ENCODE results near the gene APOM. TPM values are rescaled to one million over a fixed set of nuclear protein-coding genes. Genes with fewer than 3 reads are reported as not detected.

Gene APOM
- total and polyA plus RNA-seq, 4 experiments from 2014 or later: 1.3 to 5.2 (median 3.2) TPM

- peaks cover 0 to 2% (median 0%) of the 10 kb centered on the region in 8 donors for H3K9me3 Mint-ChIP-seq
- Histone ChIP-seq H3K27ac (ENCODE audit: low read depth, low read length) (peak overlapping the region; percentile 84), H3K4me3 (ENCODE audit: low read length in 2 of 2) (no peak overlapping the region), H3K27me3 (ENCODE audit: insufficient read depth, low read length) (no peaks in the 10 kb centered on the region), H3K9me3 (ENCODE audit: control insufficient read depth in 1 of 2, low read length in 2 of 2) (no peaks in the 10 kb centered on the region), H3K4me1 (ENCODE audit: insufficient read depth, low read length) (peaks cover 53% of the 10 kb centered on the region), H3K36me3 (ENCODE audit: insufficient read depth, low read length) (peaks cover 13% of the 10 kb centered on the region)
- H3K36me3 Mint-ChIP-seq: peaks cover 7 to 40% of the 10 kb centered on the region in 2 donors
- H3K27me3 Mint-ChIP-seq: no peaks in the 10 kb centered on the region
- ChIA-PET POLR2A (ENCODE audit: partially characterized antibody) (interaction anchor here (1.1 kb wide), 1 partner anchor 172 kb away, joined by 4 read pairs; no protein-coding TSS in a partner anchor), CTCF (ENCODE audit: partially characterized antibody) (interaction anchor here (1.2 kb wide), 1 partner anchor 172 kb away, joined by 4 read pairs; no protein-coding TSS in a partner anchor)
- DNase-seq: no peak
- H3K4me1 Mint-ChIP-seq: peaks cover 36 to 78% (median 52%) of the 10 kb centered on the region in 4 donors
- peak overlapping the region; percentile 87 to 94 (median 88) for H3K27ac Mint-ChIP-seq
- peak overlapping the region; percentile 45 to 93 (median 70) for H3K4me3 Mint-ChIP-seq
- intact Hi-C loops (cut with micrococcal nuclease): loop anchor here (10.0 kb wide), 1 partner anchor 1187 kb away; the partner anchor contains the start of gene PSMB8
Measured at GRCh38 chr6:31658158-31658688, 2.5 kb downstream of the APOM start.

- Histone ChIP-seq H3K4me1 (ENCODE audit: insufficient read depth, low read length) (peaks cover 56% of the 10 kb centered on the region), H3K4me3 (ENCODE audit: low read length in 2 of 2) (peak overlapping the region; percentile 30 to 83), H3K9me3 (ENCODE audit: control insufficient read depth in 1 of 2, low read length in 2 of 2) (no peaks in the 10 kb centered on the region), H3K36me3 (ENCODE audit: insufficient read depth, low read length) (peaks cover 13% of the 10 kb centered on the region), H3K27ac (ENCODE audit: low read depth, low read length) (peak overlapping the region; percentile 84), H3K27me3 (ENCODE audit: insufficient read depth, low read length) (no peaks in the 10 kb centered on the region)
- intact Hi-C loops (cut with micrococcal nuclease): loop anchor here (10.0 kb wide), 1 partner anchor 1186 kb away; the partner anchor contains the start of gene PSMB8
- no peaks in the 10 kb centered on the region for H3K27me3 Mint-ChIP-seq
- ChIA-PET CTCF (ENCODE audit: partially characterized antibody) (no interaction called here), POLR2A (ENCODE audit: partially characterized antibody) (interaction anchor here (2.4 to 8.6 kb wide), 2 partner anchors 6 to 44 kb away, joined by 6 to 269 read pairs; partner anchors contain the start of genes ABHD16A, APOM and BAG6)
- H3K27ac Mint-ChIP-seq: peak overlapping the region; percentile 84 to 95 (median 90)
- peaks cover 14 to 49% of the 10 kb centered on the region in 2 donors for H3K36me3 Mint-ChIP-seq
- H3K4me3 Mint-ChIP-seq: peak overlapping the region; percentile 86 to 93 (median 92)
- DNase-seq: no peak
- peaks cover 43 to 81% (median 59%) of the 10 kb centered on the region in 4 donors for H3K4me1 Mint-ChIP-seq
- H3K9me3 Mint-ChIP-seq: peaks cover 0 to 2% (median 0%) of the 10 kb centered on the region in 8 donors
Measured at GRCh38 chr6:31658983-31659648, 3.4 kb downstream of the APOM start.

DNA sequence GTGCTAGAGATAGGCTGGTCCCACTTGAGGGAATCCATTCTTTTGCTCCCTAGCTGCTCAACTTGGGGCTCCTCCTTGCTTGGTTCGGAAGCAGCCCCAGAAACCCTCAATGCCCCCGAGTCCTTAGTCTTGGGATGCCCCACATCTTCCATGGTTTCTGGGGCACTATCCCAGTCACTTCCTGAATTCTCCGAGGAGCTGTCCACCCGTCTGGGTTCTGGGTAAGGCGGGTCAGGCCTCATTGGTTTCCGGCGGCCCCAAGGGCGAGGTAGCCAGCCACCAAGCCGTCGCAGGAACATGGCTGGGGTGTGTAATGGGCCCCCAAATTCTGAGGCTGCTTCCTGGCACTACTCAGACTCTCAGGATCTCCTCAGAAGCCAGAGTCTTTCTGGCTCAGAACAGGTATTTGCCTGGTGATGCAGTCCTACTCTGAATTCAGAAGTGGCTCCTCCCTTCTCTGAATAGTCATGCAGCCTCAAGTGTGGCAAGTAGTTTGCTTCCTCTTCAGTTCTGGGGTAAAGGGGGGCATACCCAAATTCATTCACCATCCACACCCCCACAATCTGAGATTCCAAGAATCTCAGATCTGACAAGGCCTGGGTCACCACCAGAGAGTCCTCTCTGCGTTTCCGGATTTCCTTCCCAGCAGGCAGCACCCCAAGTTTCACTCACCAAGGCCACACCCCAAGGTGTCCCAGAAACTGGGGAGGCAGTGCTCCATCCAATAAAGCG is 4.1 kb downstream of the APOM start:
- Mint-ChIP-seq H3K27me3 (no peaks in the 10 kb centered on the region), H3K4me3 (peak overlapping the region; percentile 86 to 93 (median 92)), H3K9me3 (peaks cover 0 to 2% (median 0%) of the 10 kb centered on the region in 8 donors), H3K4me1 (peaks cover 49 to 88% (median 65%) of the 10 kb centered on the region in 4 donors), H3K36me3 (peaks cover 19 to 56% of the 10 kb centered on the region in 2 donors), H3K27ac (peak overlapping the region; percentile 84 to 95 (median 90))
- intact Hi-C loops (cut with micrococcal nuclease): loop anchor here (1.0 to 10.0 kb wide), 3 partner anchors 8 to 1545 kb away; partner anchors contain the start of genes BAG6, HSD17B8, PSMB8 and RING1
- DNase-seq: peak; percentile 13 to 60 (median 32)
- no peaks in the 10 kb centered on the region for H3K27me3 ChIP-seq (ENCODE audit: insufficient read depth, low read length)
- peak overlapping the region; percentile 71 to 83 for H3K4me3 ChIP-seq (ENCODE audit: low read length in 2 of 2)
- no peaks in the 10 kb centered on the region for H3K9me3 ChIP-seq (ENCODE audit: control insufficient read depth in 1 of 2, low read length in 2 of 2)
- POLR2A ChIA-PET (ENCODE audit: partially characterized antibody): interaction anchor here (0.7 to 8.6 kb wide), 18 partner anchors 6 to 243 kb away, joined by 3 to 269 read pairs (median 4); partner anchors contain the start of genes ABHD16A, APOM, BAG6 and DDX39B
- H3K36me3 ChIP-seq (ENCODE audit: insufficient read depth, low read length): peaks cover 13% of the 10 kb centered on the region
- peak overlapping the region; percentile 84 for H3K27ac ChIP-seq (ENCODE audit: low read depth, low read length)
- H3K4me1 ChIP-seq (ENCODE audit: insufficient read depth, low read length): peaks cover 61% of the 10 kb centered on the region
- CTCF ChIA-PET (ENCODE audit: partially characterized antibody): no interaction called here

- ChIA-PET POLR2A (ENCODE audit: partially characterized antibody) (interaction anchor here (0.5 to 8.6 kb wide), 28 partner anchors 7 to 1311 kb away, joined by 3 to 269 read pairs (median 4); partner anchors contain the start of genes ABHD16A, APOM, BAG6 and CLIC1), CTCF (ENCODE audit: partially characterized antibody) (interaction anchor here (0.8 kb wide), 1 partner anchor 63 kb away, joined by 3 read pairs; no protein-coding TSS in a partner anchor)
- Histone ChIP-seq H3K36me3 (ENCODE audit: insufficient read depth, low read length) (peaks cover 13% of the 10 kb centered on the region), H3K4me1 (ENCODE audit: insufficient read depth, low read length) (peaks cover 61% of the 10 kb centered on the region), H3K27me3 (ENCODE audit: insufficient read depth, low read length) (no peaks in the 10 kb centered on the region), H3K9me3 (ENCODE audit: control insufficient read depth in 1 of 2, low read length in 2 of 2) (no peaks in the 10 kb centered on the region), H3K27ac (ENCODE audit: low read depth, low read length) (peak within 1 kb of the TSS; percentile 84), H3K4me3 (ENCODE audit: low read length in 2 of 2) (peak within 1 kb of the TSS; percentile 71 to 83)
- Mint-ChIP-seq H3K4me1 (peaks cover 48 to 87% (median 66%) of the 10 kb centered on the region in 4 donors), H3K4me3 (peak within 1 kb of the TSS; percentile 86 to 93 (median 92)), H3K27ac (peak within 1 kb of the TSS; percentile 88 to 95 (median 91)), H3K9me3 (peaks cover 0 to 2% (median 0%) of the 10 kb centered on the region in 8 donors), H3K27me3 (no peaks in the 10 kb centered on the region), H3K36me3 (peaks cover 18 to 59% of the 10 kb centered on the region in 2 donors)
- peak; percentile 64 to 76 (median 66) for DNase-seq
- intact Hi-C loops (cut with micrococcal nuclease): loop anchor here (1.0 to 10.0 kb wide), 2 partner anchors 8 to 1544 kb away; partner anchors contain the start of genes BAG6, HSD17B8, RING1 and RXRB
Measured at GRCh38 chr6:31660381-31661261, 4.9 kb downstream of the APOM start, which contains the start of gene C6orf47. Gene C6orf47 (minus strand): TSS chr6:31660778. CDS start chr6:31659947, 831 bp downstream.

DNA sequence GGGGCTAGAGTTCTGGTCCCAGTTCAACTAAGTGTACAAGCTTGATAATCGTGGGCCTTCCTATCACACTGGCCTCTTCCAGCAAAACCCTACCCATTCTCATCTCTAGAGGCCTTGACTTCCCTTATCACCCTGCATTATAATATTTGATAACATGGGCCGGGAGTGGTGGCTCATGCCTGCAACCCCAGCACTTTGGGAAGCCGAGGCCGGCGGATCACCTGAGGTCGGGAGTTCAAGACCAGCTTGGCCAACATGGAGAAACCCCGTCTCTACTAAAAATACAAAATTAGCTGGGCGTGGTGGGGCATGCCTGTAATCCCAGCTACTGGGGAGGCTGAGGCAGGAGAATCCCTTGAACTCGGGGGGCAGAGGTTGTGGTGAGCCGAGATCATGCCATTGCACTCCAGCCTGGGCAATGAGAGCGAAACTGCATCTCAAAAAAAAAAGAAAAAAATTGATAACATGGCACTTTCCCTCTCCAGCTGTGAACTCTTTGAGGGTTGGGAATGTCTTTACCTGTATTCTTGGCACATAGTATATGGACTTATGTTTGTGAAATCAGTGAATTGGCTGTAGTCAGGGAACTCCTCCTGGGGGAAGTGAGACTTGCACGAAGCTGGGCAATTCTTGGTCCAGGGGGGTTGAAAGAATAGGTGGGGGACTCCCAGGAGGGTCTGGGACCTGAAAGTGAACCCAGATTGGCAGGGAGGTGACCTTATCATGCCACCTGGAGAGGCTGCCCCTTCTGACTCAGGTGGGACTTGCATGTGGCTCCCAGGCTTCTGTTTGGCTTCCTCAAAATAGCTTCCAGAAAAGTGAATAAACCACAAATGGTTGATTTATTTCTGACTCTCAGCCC is 5.8 kb downstream of the APOM start:
- Mint-ChIP-seq H3K36me3 (peaks cover 17 to 58% of the 10 kb centered on the region in 2 donors), H3K27ac (peak overlapping the region; percentile 84 to 93 (median 89)), H3K9me3 (peaks cover 0 to 2% (median 0%) of the 10 kb centered on the region in 8 donors), H3K4me3 (peak overlapping the region; percentile 86 to 93 (median 92)), H3K27me3 (no peaks in the 10 kb centered on the region), H3K4me1 (peaks cover 47 to 86% (median 67%) of the 10 kb centered on the region in 4 donors)
- peak overlapping the region in 1 of 2 donors; percentile 83 for H3K4me3 ChIP-seq (ENCODE audit: low read length in 2 of 2)
- H3K36me3 ChIP-seq (ENCODE audit: insufficient read depth, low read length): peaks cover 13% of the 10 kb centered on the region
- H3K27me3 ChIP-seq (ENCODE audit: insufficient read depth, low read length): no peaks in the 10 kb centered on the region
- peak overlapping the region; percentile 84 for H3K27ac ChIP-seq (ENCODE audit: low read depth, low read length)
- ChIA-PET POLR2A (ENCODE audit: partially characterized antibody) (interaction anchor here (0.5 to 8.6 kb wide), 28 partner anchors 8 to 1310 kb away, joined by 3 to 269 read pairs (median 4); partner anchors contain the start of genes ABHD16A, APOM, BAG6 and CLIC1), CTCF (ENCODE audit: partially characterized antibody) (no interaction called here)
- H3K4me1 ChIP-seq (ENCODE audit: insufficient read depth, low read length): peaks cover 64% of the 10 kb centered on the region
- H3K9me3 ChIP-seq (ENCODE audit: control insufficient read depth in 1 of 2, low read length in 2 of 2): no peaks in the 10 kb centered on the region
- DNase-seq: no peak
- intact Hi-C loops (cut with micrococcal nuclease): loop anchor here (10.0 kb wide), 1 partner anchor 1543 kb away; the partner anchor contains the start of genes HSD17B8, RING1, RXRB and SLC39A7

All from CD4-positive, alpha-beta memory T cell (primary cell).